Endothelial cell of hepatic sinusoid (primary cell): ENCODE measurements around the gene KRTAP10-10.
"Not testable (repeated sequence)": the region's sequence is repeated elsewhere in the genome, so short reads cannot be mapped to it uniquely, and the experiment has no call there.

ENCODE experiments used
- in situ Hi-C: cut with HindIII; loops from 2 replicates; pipeline ENCODE4 v1.10.0; 2017; ENCODE audit warnings: low sequenced_read_pairs

Gene KRTAP10-10

DNA sequence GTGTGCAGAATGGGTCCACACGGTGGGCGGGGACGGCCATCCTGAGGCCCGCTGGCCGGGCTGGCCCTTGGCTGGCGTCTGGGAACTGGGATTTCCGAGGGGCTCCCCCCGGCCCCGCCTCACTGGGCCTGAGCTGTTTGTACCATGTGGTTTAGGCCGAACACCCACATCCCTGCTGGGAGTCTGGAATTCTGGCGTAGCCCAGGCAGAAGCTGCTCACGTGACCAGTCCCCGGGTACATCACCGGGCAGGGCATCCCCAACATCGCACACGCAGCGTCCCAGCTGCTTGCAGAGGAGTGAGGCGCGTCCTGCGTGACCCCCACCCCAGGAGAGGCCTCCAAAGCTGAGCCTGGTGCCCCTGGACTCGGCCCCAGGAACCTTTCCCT, 34.7 kb upstream of the KRTAP10-10 start:
- in situ Hi-C loops: no loop called here

GRCh38 chr21:44603109-44603875, 33.9 kb upstream of the KRTAP10-10 start:
- in situ Hi-C loops: no loop called here

GRCh38 chr21:44603911-44604310, 33.2 kb upstream of the KRTAP10-10 start:
- in situ Hi-C loops: no loop called here

GRCh38 chr21:44606495-44606894, 30.7 kb upstream of the KRTAP10-10 start:
- in situ Hi-C loops: no loop called here

- in situ Hi-C loops: no loop called here
Observed at GRCh38 chr21:44609193-44609592, 28.0 kb upstream of the KRTAP10-10 start.

DNA sequence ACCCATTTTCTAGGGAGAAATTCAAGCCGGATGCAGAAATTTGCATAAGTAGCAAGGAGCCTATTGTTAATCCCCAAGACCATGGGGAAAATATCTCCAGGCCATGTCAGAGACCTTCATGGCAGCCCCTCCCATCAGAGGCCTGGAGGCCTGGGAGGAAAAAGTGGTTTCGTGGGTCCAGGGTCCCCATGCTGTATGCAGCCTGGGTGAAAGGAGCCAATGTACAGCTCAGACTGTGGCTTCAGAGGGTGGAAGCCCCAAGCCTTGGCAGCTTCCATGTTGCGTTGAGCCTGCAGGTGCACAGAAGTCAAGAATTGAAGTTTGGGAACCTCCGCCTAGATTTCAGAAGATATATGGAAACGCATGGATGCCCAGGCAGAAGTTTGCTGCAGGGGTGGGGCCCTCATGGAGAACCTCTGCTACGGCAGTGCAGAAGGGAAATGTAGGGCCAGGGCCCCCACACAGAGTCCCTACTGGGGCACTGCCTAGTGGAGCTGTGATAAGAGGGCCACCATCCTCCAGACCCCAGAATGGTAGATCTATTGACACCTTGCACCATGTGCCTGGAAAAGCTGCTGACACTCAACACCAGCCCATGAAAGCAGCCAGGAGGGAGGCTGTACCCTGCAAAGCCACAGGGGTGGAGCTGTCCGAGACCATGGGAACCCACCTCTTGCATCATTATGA, 26.9 kb upstream of the KRTAP10-10 start:
- in situ Hi-C loops: not testable (repeated sequence)

DNA sequence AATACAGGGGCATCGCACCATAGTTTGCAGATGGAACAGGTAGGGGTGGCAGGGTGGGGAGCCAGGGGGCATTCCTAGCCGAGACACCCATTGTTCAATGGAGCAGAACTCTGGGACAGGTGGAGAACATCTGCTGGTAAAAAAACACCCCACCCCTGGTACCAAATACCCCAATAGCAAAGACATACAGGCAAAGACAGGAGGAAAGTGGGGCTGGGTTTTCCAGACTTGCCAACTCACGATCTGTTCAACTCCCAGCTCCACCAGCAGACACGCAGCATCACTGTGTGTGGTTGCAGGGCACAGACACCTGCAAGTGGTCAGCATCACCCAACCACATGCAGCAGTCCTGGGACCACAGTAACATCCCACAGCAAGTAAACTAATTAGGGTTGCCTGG, 25.6 kb upstream of the KRTAP10-10 start:
- in situ Hi-C loops: no loop called here

DNA sequence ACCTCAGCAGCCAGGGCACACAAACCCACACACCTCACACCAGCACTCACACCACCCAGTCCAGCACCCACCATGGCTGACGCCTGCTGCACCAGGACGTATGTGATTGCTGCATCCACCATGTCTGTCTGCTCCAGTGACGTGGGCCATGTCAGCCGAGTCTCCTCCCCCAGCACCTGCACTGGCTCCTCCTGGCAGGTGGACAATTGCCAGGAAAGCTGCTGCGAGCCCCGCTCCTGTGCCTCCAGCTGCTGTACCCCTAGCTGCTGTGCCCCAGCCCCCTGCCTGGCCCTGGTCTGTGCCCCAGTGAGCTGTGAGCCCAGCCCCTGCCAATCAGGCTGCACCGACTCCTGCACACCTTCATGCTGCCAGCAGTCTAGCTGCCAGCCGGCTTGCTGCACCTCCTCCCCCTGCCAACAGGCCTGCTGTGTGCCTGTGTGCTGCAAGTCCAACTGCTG, 25.1 kb upstream of the KRTAP10-10 start, which contains the start of gene KRTAP10-8:
Gene KRTAP10-8, plus strand, starts transcription at position 51 of the 458 bp plus-strand sequence. Its CDS starts 22 bp downstream, at position 73.
- in situ Hi-C loops: no loop called here

DNA sequence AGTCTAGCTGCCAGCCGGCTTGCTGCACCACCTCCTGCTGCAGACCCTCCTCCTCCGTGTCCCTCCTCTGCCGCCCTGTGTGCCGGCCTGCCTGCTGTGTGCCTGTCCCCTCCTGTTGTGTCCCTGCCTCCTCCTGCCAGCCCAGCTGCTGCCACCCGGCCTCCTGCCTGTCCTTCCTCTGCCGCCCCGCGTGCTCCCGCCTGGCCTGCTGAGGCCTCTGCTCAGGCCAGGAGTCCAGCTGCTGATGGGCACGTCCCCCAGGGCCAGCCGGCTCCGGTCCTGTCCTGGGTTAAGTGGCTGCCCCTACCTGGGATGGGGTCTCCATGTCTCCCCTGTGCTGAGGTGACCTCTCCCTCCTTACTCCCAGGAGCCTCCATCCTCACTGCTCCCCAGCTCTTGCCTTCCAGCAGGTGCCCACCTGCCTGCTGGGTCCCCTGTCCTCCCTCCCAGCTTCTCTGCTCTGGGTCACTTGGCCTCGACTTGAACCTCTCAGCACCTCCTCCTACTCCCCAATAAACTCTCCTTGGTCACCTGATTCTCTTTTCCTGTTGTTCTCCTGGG, 24.4 kb upstream of the KRTAP10-10 start:
- in situ Hi-C loops: no loop called here

DNA sequence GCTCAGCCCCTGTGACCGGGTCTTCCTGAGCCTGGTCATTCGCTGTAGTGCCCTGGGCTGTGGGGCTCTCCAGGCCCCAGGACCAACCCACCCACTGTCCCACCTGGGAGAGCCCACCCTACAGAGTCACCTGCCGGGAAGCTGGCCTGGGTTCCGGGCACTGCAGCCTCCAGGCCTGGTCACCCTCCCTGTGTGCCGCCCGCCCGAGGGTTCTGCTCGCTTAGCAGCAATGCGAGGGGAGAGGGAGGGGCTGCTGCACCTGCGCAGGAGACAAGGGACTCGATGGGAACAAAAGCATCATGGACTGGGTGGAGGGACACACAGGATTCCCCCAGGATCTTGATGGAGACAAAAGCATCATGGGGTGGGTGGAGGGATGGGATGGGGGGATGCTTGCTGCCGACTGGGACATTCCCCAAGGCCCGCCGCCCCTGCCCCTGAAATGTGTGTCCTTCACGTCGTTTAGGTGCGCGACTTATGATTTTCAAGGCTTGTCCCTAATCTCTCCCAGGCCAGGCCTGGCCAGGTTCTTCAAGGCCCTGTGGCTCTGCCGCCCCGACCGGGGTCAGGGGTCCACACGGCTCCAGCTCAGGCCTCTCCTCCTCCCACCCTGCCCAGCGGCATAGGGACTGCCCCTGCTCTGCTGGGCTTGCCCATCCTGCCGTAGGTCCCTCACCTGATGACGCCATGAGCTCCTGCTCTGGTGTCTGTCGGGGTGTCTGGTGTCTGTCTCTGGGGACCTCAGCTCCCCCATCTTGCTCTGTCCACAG, 23.6 kb upstream of the KRTAP10-10 start:
- in situ Hi-C loops: no loop called here

DNA sequence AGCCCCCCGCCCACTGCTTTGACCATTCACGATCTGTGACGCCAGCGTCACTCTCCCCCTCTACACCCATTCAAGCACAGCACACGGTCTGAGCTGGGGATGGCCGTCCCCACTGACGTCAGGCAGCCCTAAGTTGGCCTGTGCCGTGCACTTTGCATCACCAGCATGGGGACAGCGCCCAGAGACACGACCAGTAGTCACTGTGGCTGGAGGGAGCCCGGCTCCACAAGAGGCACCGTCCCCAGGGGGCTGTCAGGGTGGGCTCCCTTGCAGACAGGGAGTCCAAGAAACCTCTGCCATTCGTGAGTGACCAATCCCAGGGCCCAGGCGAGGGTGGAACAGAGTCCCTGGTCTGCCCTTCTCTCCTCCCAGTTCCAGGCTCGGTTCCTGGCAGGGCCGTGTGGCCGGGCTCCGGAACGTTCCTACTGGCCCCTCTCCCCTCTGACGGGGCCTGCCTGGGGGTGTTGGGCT, 23.0 kb upstream of the KRTAP10-10 start:
- in situ Hi-C loops: no loop called here

DNA sequence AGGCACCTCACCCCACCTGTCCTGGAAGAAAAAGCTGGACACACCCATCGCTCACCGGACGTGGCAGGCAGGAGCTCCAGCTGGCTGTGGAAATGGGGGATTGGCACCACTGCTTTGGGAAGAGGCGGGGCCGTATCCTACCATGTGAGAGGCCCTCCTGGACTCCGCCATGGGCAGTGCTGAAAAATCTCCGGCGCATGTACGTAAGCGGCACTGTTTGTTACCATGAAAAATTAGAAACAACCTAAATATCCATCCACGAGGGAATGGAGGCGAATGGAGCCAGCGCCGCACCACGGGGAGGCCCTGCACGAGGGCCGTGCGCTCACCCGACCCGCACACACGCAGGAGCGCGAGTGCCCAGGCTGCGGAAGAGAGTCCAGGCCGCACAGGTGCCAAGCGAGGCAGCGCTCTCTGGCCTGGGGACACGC, 22.2 kb upstream of the KRTAP10-10 start:
- in situ Hi-C loops: no loop called here

- in situ Hi-C loops: no loop called here
Observed at GRCh38 chr21:44615466-44615865, 21.7 kb upstream of the KRTAP10-10 start.

GRCh38 chr21:44615911-44616590, 21.1 kb upstream of the KRTAP10-10 start:
- in situ Hi-C loops: no loop called here

DNA sequence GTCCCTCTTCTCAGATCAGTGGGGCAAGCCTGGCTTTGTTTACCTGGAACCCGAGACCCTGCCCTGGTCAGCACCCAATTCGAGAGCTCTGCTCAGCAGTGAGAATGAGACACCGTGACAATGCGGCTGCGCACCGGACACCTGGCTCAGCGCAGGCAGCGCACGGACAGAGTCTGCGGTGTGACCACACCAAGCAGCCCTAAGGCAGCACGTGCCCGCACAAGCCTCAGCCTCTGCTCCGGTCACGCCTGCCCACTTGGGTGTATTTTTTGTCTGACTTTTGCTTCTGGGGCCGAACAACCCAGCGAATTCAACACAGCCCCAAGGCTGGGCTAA, 20.6 kb upstream of the KRTAP10-10 start:
- in situ Hi-C loops: no loop called here

- in situ Hi-C loops: no loop called here
Observed at GRCh38 chr21:44617071-44617501, 20.1 kb upstream of the KRTAP10-10 start.

GRCh38 chr21:44618504-44618903, 18.7 kb upstream of the KRTAP10-10 start:
- in situ Hi-C loops: no loop called here

GRCh38 chr21:44618909-44619308, 18.2 kb upstream of the KRTAP10-10 start:
- in situ Hi-C loops: no loop called here

- in situ Hi-C loops: no loop called here
Observed at GRCh38 chr21:44619886-44620285, 17.3 kb upstream of the KRTAP10-10 start.

DNA sequence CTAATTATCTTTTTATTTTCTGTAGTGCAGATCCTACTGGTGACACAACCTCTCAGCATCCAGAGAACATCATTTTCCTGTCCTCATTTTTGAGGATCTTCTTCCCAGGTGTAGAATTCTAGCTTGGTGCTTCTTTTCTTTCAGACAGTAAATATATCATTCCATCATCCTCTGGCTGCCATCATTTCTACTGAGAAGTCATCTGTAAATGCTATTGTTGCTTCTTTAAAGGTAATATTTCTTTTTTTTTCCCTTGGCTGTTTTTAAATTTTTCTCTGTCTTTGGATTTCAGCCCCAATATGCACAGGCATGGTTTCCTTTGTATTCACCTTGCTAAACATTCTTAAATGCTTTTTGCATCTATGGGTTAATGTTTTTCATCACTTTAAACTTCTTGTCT, 13.6 kb upstream of the KRTAP10-10 start:
- in situ Hi-C loops: no loop called here
